HepG2 (cell line): Measurements from ENCODE around the gene TRPM6. TPM values are rescaled to one million over a fixed set of nuclear protein-coding genes. Genes with fewer than 3 reads are reported as not detected.
A peak's percentile ranks its signal among the peaks of the same experiment; 100 is the strongest.

Experiments
- ATAC-seq: fragments of 200-7000 bp; cut with Tn5 transposase; 3 replicates; pipeline ENCODE4 v1.9.1; 2020; ENCODE audit warnings: mild to moderate bottlenecking, moderate library complexity
- BruUV-seq: library from RNA; stranded (reverse); fragments of 400-500 nt; replicated peaks from 2 replicates; lab custom pipeline; 2021; lab: Mats Ljungman, UMichigan
- CTCF ChIA-PET: fragments of 300-600 bp; formaldehyde crosslinking; extraction: SDS; loops from one replicate; lab custom pipeline; 2021; ENCODE audit warnings: low total read pairs, inconsistent platforms, low intra/inter-chr PET ratio; lab: Yijun Ruan, JAX
- POLR2A ChIA-PET: fragments of 350-600 bp; sonication (Branson Sonifier 250); formaldehyde crosslinking; loops from one replicate; lab custom pipeline; 2020; ENCODE audit warnings: antibody characterized with exemption, inconsistent platforms; lab: Yijun Ruan, JAX
- DNase-seq: peaks from one replicate; pipeline ENCODE4 v3.0.0-alpha.2; 2015; ENCODE audit warnings: low spot score
- FAIRE-seq: peaks from 3 replicates; lab custom pipeline; 2011; peaks lifted over from hg19 to GRCh38; lab: Jason Lieb, UNC
- H2AFZ ChIP-seq: one replicate; pipeline ENCODE4 v1.6.1; 2011; ENCODE audit warnings: low read length, inconsistent platforms
- H3K27ac ChIP-seq: fragments of 300-600 bp; 3 replicates; pipeline ENCODE4 v1.8.0; 2011; ENCODE audit warnings: mixed run types, mild to moderate bottlenecking, mixed read lengths, low read length, inconsistent platforms; ENCODE audit not compliant: insufficient read depth; ENCODE audit errors: extremely low read length
- H3K27me3 ChIP-seq, 2 experiments: fragments of 200-600 bp in 1 of 2; 2 replicates in 1 of 2; 3 replicates in 1 of 2; pipeline versions ENCODE4 v1.6.0 to v1.8.0; 2011; ENCODE audit warnings: low read length in 2 of 2, mild to moderate bottlenecking in 2 of 2, moderate library complexity in 2 of 2, inconsistent platforms in 1 of 2; ENCODE audit not compliant: insufficient read depth in 2 of 2, control insufficient read depth in 1 of 2
- H3K36me3 ChIP-seq, 2 experiments: fragments of 200-600 bp in 1 of 2; replicated peaks in 1 of 2; 2 replicates in 1 of 2; 3 replicates in 1 of 2; pipeline versions ENCODE4 v1.5.1 to v1.8.0; 2011; ENCODE audit warnings: low read length in 2 of 2, inconsistent platforms in 1 of 2; ENCODE audit not compliant: insufficient read depth in 2 of 2, control insufficient read depth in 1 of 2
- H3K4me1 ChIP-seq: 2 replicates; pipeline ENCODE4 v1.5.1; 2012; ENCODE audit warnings: low read length, inconsistent platforms; ENCODE audit not compliant: insufficient read depth
- H3K4me2 ChIP-seq: 2 replicates; pipeline ENCODE4 v1.6.0; 2011; ENCODE audit warnings: low read depth, low read length, inconsistent platforms
- H3K4me3 ChIP-seq, 3 experiments: fragments of 200-600 bp in 1 of 3; sonication (generic), shearing (Covaris generic) in 1 of 3; replicated peaks in 1 of 3; 2 replicates each; pipeline ENCODE4 v1.5.1; 2011 to 2016; ENCODE audit warnings: low read length in 3 of 3, inconsistent platforms in 2 of 3, low read depth in 2 of 3, mild to moderate bottlenecking in 2 of 3, control low read depth in 1 of 3, mixed read lengths in 1 of 3; ENCODE audit not compliant: insufficient read depth in 1 of 3
- H3K79me2 ChIP-seq: one replicate; pipeline ENCODE4 v1.6.1; 2011; ENCODE audit warnings: low read length, inconsistent platforms; ENCODE audit not compliant: insufficient read depth
- H3K9ac ChIP-seq: 2 replicates; pipeline ENCODE4 v1.6.0; 2011; ENCODE audit warnings: mild to moderate bottlenecking, low read depth, low read length, inconsistent platforms; ENCODE audit not compliant: insufficient read depth
- H3K9me3 ChIP-seq: 2 replicates; pipeline ENCODE4 v1.5.1; 2012; ENCODE audit warnings: mild to moderate bottlenecking, low read length
- H4K20me1 ChIP-seq: 2 replicates; pipeline ENCODE4 v1.6.0; 2011; ENCODE audit warnings: inconsistent platforms, mild to moderate bottlenecking, low read length, moderate library complexity; ENCODE audit not compliant: insufficient read depth
- ETV6 ChIP-seq: sonication (generic); formaldehyde crosslinking; conservative IDR thresholded peaks from 2 replicates; pipeline ENCODE4 v1.4.0; 2020; ENCODE audit warnings: missing genetic modification reagents
- HINFP ChIP-seq: sonication (generic); formaldehyde crosslinking; IDR thresholded peaks from 2 replicates; pipeline ENCODE4 v1.4.0; 2020; ENCODE audit warnings: low read depth, mild to moderate bottlenecking, missing genetic modification reagents
- MAFF ChIP-seq: IDR thresholded peaks from 2 replicates; pipeline ENCODE4 v1.6.1; 2011; ENCODE audit warnings: low read depth, low read length, improper control_type of control experiment
- MAFK ChIP-seq, 2 experiments: IDR thresholded peaks in 1 of 2; conservative IDR thresholded peaks in 1 of 2; 2 replicates each; pipeline ENCODE4 v1.6.1; 2011; ENCODE audit warnings: improper control_type of control experiment in 2 of 2, low read length in 2 of 2
- NKX3-1 ChIP-seq: sonication (generic); formaldehyde crosslinking; IDR thresholded peaks from 2 replicates; pipeline ENCODE4 v1.5.0; 2020; ENCODE audit warnings: missing genetic modification reagents
- RAD51 ChIP-seq: fragments of 450-650 bp; IDR thresholded peaks from 2 replicates; pipeline ENCODE4 v1.6.1; 2016; ENCODE audit warnings: borderline replicate concordance
- SIN3B ChIP-seq: fragments of 150-350 bp; IDR thresholded peaks from 2 replicates; pipeline ENCODE4 v1.6.1; 2014; ENCODE audit warnings: low read length
- USF2 ChIP-seq, 2 experiments: sonication (generic) in 1 of 2; formaldehyde crosslinking in 1 of 2; IDR thresholded peaks; 2 replicates each; pipeline versions ENCODE4 v1.5.1 to v1.6.1; 2011 to 2020; ENCODE audit warnings: borderline replicate concordance in 1 of 2, low read depth in 1 of 2, low read length in 1 of 2, mild to moderate bottlenecking in 1 of 2, missing genetic modification reagents in 1 of 2, moderate library complexity in 1 of 2
- ZNF678 ChIP-seq: sonication (generic); formaldehyde crosslinking; IDR thresholded peaks from 2 replicates; pipeline ENCODE4 v1.4.0; 2020; ENCODE audit warnings: mild to moderate bottlenecking, missing genetic modification reagents
- WGBS: methylation state at CpG from one replicate; pipeline ENCODE4 v1.1.6; 2017; ENCODE audit warnings: low lambda C conversion rate; 5-methylcytosine and 5-hydroxymethylcytosine counted together
- in situ Hi-C: cut with HindIII; loops from 2 replicates; pipeline ENCODE4 v1.10.0; 2017; ENCODE audit warnings: low pct_unique_long_range_greater_than_20kb; ENCODE audit not compliant: extremely low pct_ligation_motif_present
- intact Hi-C: fragments of 100-400 bp; cut with micrococcal nuclease; formaldehyde crosslinking; loops from one replicate; pipeline ENCODE4 v1.10.0; 2022; ENCODE audit not compliant: unreplicated experiment
- polyA plus RNA-seq, 8 experiments: library from polyadenylated mRNA; depleted of rRNA in 3 of 8; stranded (reverse) in 7 of 8; unstranded in 1 of 8; fragments of >200 nt; fragmentation: Illumina TruSeq in 4 of 8; extraction: Trizol in 4 of 8; gene quantifications; 2 replicates each; pipeline versions ENCODE4 v1.2.1 to v1.2.3, GENCODE V29; 2011 to 2016; ENCODE audit warnings: low read depth in 4 of 8, missing spikeins in 1 of 8, mixed read lengths in 1 of 8; ENCODE audit not compliant: insufficient read depth in 1 of 8
- total RNA-seq, 5 experiments: library from RNA; depleted of rRNA; stranded (reverse); fragments of >200 nt; fragmentation: Illumina TruSeq; extraction: Trizol; gene quantifications; 2 replicates each; pipeline ENCODE4 v1.2.3, GENCODE V29; 2016; ENCODE audit warnings: low read depth in 1 of 5

TRPM6 gene
- total and polyA plus RNA-seq, 2 of the 13 experiments (the other 11 are each of a cell fraction or from before 2014, with no cell fraction given) = 0.01 to 0.09 TPM

GRCh38 chr9:74719306-74719705, 168.4 kb downstream of the TRPM6 start:
- intact Hi-C loops = no loop called here
- H3K9me3 ChIP-seq = no peaks in the 10 kb centered on the region
- no peak overlapping the region for H3K9ac ChIP-seq
- 0% methylated on average over 1 of the region's 1 CpG for WGBS
- no peak for TF ChIP-seq ZNF678 (CRISPR knock-in tag)
- TF ChIP-seq USF2 (IDR thresholded peaks at IDR 0.05; ENCODE audit: low read depth, low read length) = peak; percentile 37; the same call in 1 of the 2 replicates
- TF ChIP-seq USF2 (CRISPR knock-in tag; IDR thresholded peaks at IDR 0.05; ENCODE audit: borderline replicate concordance) = no peak
- TF ChIP-seq RAD51 = peak; percentile 63; the same call in 1 of the 2 replicates
- TF ChIP-seq, all 625 proteins: peak for 2
- Histone ChIP-seq H3K79me2 (no peaks in the 10 kb centered on the region), H3K4me1 (peaks cover 13% of the 10 kb centered on the region; the same call in 1 of the 2 replicates), H4K20me1 (no peaks in the 10 kb centered on the region), H2AFZ (no peak overlapping the region), H3K36me3 (no peaks in the 10 kb centered on the region), H3K4me3 (no peak overlapping the region), H3K27me3 (no peaks in the 10 kb centered on the region), H3K4me2 (no peak overlapping the region), H3K27ac (no peak overlapping the region)
- ATAC-seq (no peak), FAIRE-seq (no peak), DNase-seq (no peak)
- in situ Hi-C loops = no loop called here
- ChIA-PET POLR2A (no interaction called here), CTCF (no interaction called here)
- BruUV-seq = no TSS peak

- no peak for ATAC-seq
- H3K4me2 ChIP-seq = no peak overlapping the region
- FAIRE-seq = no peak
- no peaks in the 10 kb centered on the region for H3K9me3 ChIP-seq
- no peak overlapping the region for H2AFZ ChIP-seq
- POLR2A ChIA-PET = no interaction called here
- no peak for DNase-seq
- no peaks in the 10 kb centered on the region for H3K79me2 ChIP-seq
- in situ Hi-C loops (no loop called here), intact Hi-C loops (no loop called here)
- no peaks in the 10 kb centered on the region for H3K36me3 ChIP-seq
- peaks cover 13% of the 10 kb centered on the region; the same call in 1 of the 2 replicates for H3K4me1 ChIP-seq
- no peak overlapping the region for H3K4me3 ChIP-seq
- H4K20me1 ChIP-seq = no peaks in the 10 kb centered on the region
- 43% methylated on average over 2 of the region's 2 CpGs for WGBS
- H3K27ac ChIP-seq = no peak overlapping the region
- TF ChIP-seq MAFK (conservative IDR thresholded peaks at IDR 0.05 in 1 of 2, IDR thresholded peaks at IDR 0.05 in 1 of 2; ENCODE audit: low read length in 2 of 2) (peak; percentile 95 to 99), HINFP (CRISPR knock-in tag) (no peak), ETV6 (no peak), MAFF (peak; percentile 98), SIN3B (no peak), NKX3-1 (no peak)
- no peaks in the 10 kb centered on the region for H3K27me3 ChIP-seq
- H3K9ac ChIP-seq = no peak overlapping the region
- CTCF ChIA-PET = no interaction called here
- BruUV-seq = no TSS peak
Observed at GRCh38 chr9:74718709-74719108, 169.0 kb downstream of the TRPM6 start.
